Lower lobe of right lung (tissue), 2 donors: ENCODE results near the gene SYT1. TPM values are rescaled to one million over a fixed set of nuclear protein-coding genes. Genes with fewer than 3 reads are reported as not detected.

ENCODE experiments used
- ATAC-seq, 2 donors: fragments of 200-7000 bp; cut with Tn5 transposase; one replicate each; pipeline ENCODE4 v1.9.1; 2020 to 2022; ENCODE audit warnings: mild to moderate bottlenecking in 2 of 2, moderate library complexity in 2 of 2
- DNase-seq: peaks from one replicate; pipeline ENCODE4 v3.0.0-alpha.2; 2020
- H3K27ac ChIP-seq: fragments of 200-600 bp; one replicate; pipeline ENCODE4 v1.8.0; 2022
- H3K27me3 ChIP-seq: fragments of 200-600 bp; one replicate; pipeline ENCODE4 v1.8.0; 2022; ENCODE audit warnings: low read depth
- H3K36me3 ChIP-seq: fragments of 200-600 bp; one replicate; pipeline ENCODE4 v1.8.0; 2022; ENCODE audit warnings: mild to moderate bottlenecking
- H3K4me1 ChIP-seq: fragments of 200-600 bp; one replicate; pipeline ENCODE4 v1.8.0; 2022
- H3K4me3 ChIP-seq: fragments of 200-600 bp; one replicate; pipeline ENCODE4 v1.8.0; 2022; ENCODE audit warnings: mild to moderate bottlenecking
- H3K9me3 ChIP-seq: fragments of 200-600 bp; one replicate; pipeline ENCODE4 v1.8.0; 2022
- CTCF ChIP-seq: fragments of 200-600 bp; IDR thresholded peaks from one replicate; pipeline ENCODE4 v1.8.0; 2022; ENCODE audit warnings: antibody characterized with exemption, mild to moderate bottlenecking
- intact Hi-C: fragments of 100-400 bp; cut with DNase I; formaldehyde crosslinking; loops from one replicate; pipeline ENCODE4 v1.11.0; 2022
- total RNA-seq: library from RNA; stranded (reverse); fragmentation: NEBNext Ultra II Directional; extraction: Animal tissue kit (Norgen Biotek cat#: 25700); gene quantifications from one replicate; pipeline ENCODE4 v1.2.1, GENCODE V29; 2021
- donor health status: DM: no; HTN: yes; CAD: no; lungs with severe emphysema.

Gene SYT1
- total RNA-seq, 1 donor from 2014 or later: 0.95 TPM

GRCh38 chr12:79071498-79071897 lies 206.9 kb downstream of the SYT1 start:
- no peaks in the 10 kb centered on the region for H3K27me3 ChIP-seq
- no peak for ATAC-seq
- H3K27ac ChIP-seq: no peak overlapping the region
- H3K36me3 ChIP-seq: no peaks in the 10 kb centered on the region
- no peaks in the 10 kb centered on the region for H3K4me1 ChIP-seq
- no peak overlapping the region for H3K4me3 ChIP-seq
- intact Hi-C loops: no loop called here
- no peaks in the 10 kb centered on the region for H3K9me3 ChIP-seq
- no peak for DNase-seq
- TF ChIP-seq CTCF: no peak

- DNase-seq (no peak), ATAC-seq (no peak)
- TF ChIP-seq CTCF: no peak
- intact Hi-C loops: no loop called here
- Histone ChIP-seq H3K9me3 (no peaks in the 10 kb centered on the region), H3K36me3 (no peaks in the 10 kb centered on the region), H3K27ac (no peak overlapping the region), H3K4me1 (no peaks in the 10 kb centered on the region), H3K4me3 (no peak overlapping the region), H3K27me3 (no peaks in the 10 kb centered on the region)
Measured at GRCh38 chr12:79073506-79073905, 208.9 kb downstream of the SYT1 start.

GRCh38 chr12:79082595-79082994 lies 218.0 kb downstream of the SYT1 start:
- DNase-seq: no peak
- no peak for TF ChIP-seq CTCF
- H3K4me1 ChIP-seq: no peaks in the 10 kb centered on the region

GRCh38 chr12:79083181-79083580 lies 218.6 kb downstream of the SYT1 start:
- intact Hi-C loops: no loop called here
- no peaks in the 10 kb centered on the region for H3K4me1 ChIP-seq
- no peak for TF ChIP-seq CTCF
- H3K4me3 ChIP-seq: no peak overlapping the region
- no peaks in the 10 kb centered on the region for H3K9me3 ChIP-seq
- H3K27me3 ChIP-seq: no peaks in the 10 kb centered on the region
- ATAC-seq (no peak), DNase-seq (no peak)
- H3K36me3 ChIP-seq: no peaks in the 10 kb centered on the region
- no peak overlapping the region for H3K27ac ChIP-seq

More at GRCh38 chr12:79082595-79082994, 218.0 kb downstream of the SYT1 start:
- Histone ChIP-seq H3K4me3 (no peak overlapping the region), H3K36me3 (no peaks in the 10 kb centered on the region), H3K27ac (no peak overlapping the region), H3K9me3 (no peaks in the 10 kb centered on the region), H3K27me3 (no peaks in the 10 kb centered on the region)
- intact Hi-C loops: no loop called here
- ATAC-seq: no peak

- H3K4me3 ChIP-seq: no peak overlapping the region
- intact Hi-C loops: no loop called here
- no peak for TF ChIP-seq CTCF
- ATAC-seq: no peak
- no peak for DNase-seq
- H3K4me1 ChIP-seq: no peaks in the 10 kb centered on the region
- no peak overlapping the region for H3K27ac ChIP-seq
- H3K9me3 ChIP-seq: no peaks in the 10 kb centered on the region
- H3K27me3 ChIP-seq: no peaks in the 10 kb centered on the region
- H3K36me3 ChIP-seq: no peaks in the 10 kb centered on the region
Measured at GRCh38 chr12:79085106-79085682, 220.6 kb downstream of the SYT1 start.
